OCI-LY7 (cell line): ENCODE results near the gene DTX1. TPM values are rescaled to one million over a fixed set of nuclear protein-coding genes. Genes with fewer than 3 reads are reported as not detected.
A peak's percentile ranks its signal among the peaks of the same experiment; 100 is the strongest.

Experiments
- BruUV-seq: library from RNA; stranded (reverse); fragments of 400-500 nt; replicated peaks from 2 replicates; lab custom pipeline; 2021; lab: Mats Ljungman, UMichigan
- CTCF ChIA-PET: fragments of 300-600 bp; sonication (Branson Sonifier 250); formaldehyde crosslinking; loops from one replicate; lab custom pipeline; 2022; ENCODE audit warnings: antibody characterized with exemption; ENCODE audit not compliant: unreplicated experiment; lab: Charles Lee
- POLR2A ChIA-PET: fragments of 300-600 bp; sonication (Branson Sonifier 250); formaldehyde crosslinking; loops from one replicate; lab custom pipeline; 2022; ENCODE audit warnings: antibody characterized with exemption; lab: Charles Lee
- DNase-seq: peaks from one replicate; pipeline ENCODE4 v3.0.0-alpha.2; 2015; ENCODE audit warnings: low spot score
- H2AFZ ChIP-seq: fragments of 200-600 bp; sonication (generic), shearing (Covaris generic); 2 replicates; pipeline ENCODE4 v1.6.1; 2014; ENCODE audit warnings: mild to moderate bottlenecking, antibody characterized with exemption, low read length, moderate library complexity
- H3K27ac ChIP-seq: fragments of 200-600 bp; sonication (generic); 2 replicates; pipeline ENCODE4 v1.5.1; 2014; ENCODE audit warnings: mixed run types, low read depth, mild to moderate bottlenecking, moderate library complexity, low read length, inconsistent platforms; ENCODE audit not compliant: poor library complexity, severe bottlenecking
- H3K36me3 ChIP-seq: fragments of 200-600 bp; sonication (generic); 2 replicates; pipeline ENCODE4 v1.6.1; 2014; ENCODE audit warnings: mild to moderate bottlenecking, antibody characterized with exemption, low read length, moderate library complexity, mixed read lengths; ENCODE audit not compliant: insufficient read depth
- H3K4me1 ChIP-seq: fragments of 200-600 bp; sonication (generic); 2 replicates; pipeline ENCODE4 v1.5.1; 2014; ENCODE audit warnings: mild to moderate bottlenecking, low read length; ENCODE audit not compliant: insufficient read depth, poor library complexity, severe bottlenecking
- H3K4me2 ChIP-seq: fragments of 200-600 bp; sonication (generic); 2 replicates; pipeline ENCODE4 v1.6.1; 2014; ENCODE audit warnings: mild to moderate bottlenecking, low read length
- H3K4me3 ChIP-seq: fragments of 200-600 bp; sonication (generic); 2 replicates; pipeline ENCODE4 v1.5.1; 2014; ENCODE audit warnings: mild to moderate bottlenecking, low read depth, low read length; ENCODE audit not compliant: poor library complexity, severe bottlenecking
- H3K79me2 ChIP-seq: fragments of 200-600 bp; sonication (generic); 2 replicates; pipeline ENCODE4 v1.6.1; 2016; ENCODE audit warnings: low read depth, mild to moderate bottlenecking, low read length, moderate library complexity, mixed read lengths; ENCODE audit not compliant: insufficient read depth
- H3K9me2 ChIP-seq: fragments of 200-600 bp; sonication (generic); 2 replicates; pipeline ENCODE4 v1.6.1; 2016; ENCODE audit warnings: mild to moderate bottlenecking, low read length, mixed read lengths; ENCODE audit not compliant: insufficient read depth
- H3K9me3 ChIP-seq: fragments of 200-600 bp; sonication (generic); 2 replicates; pipeline ENCODE4 v1.6.1; 2014; ENCODE audit warnings: mild to moderate bottlenecking, mixed run types, low read length, mixed read lengths
- H4K20me1 ChIP-seq: fragments of 200-600 bp; sonication (generic); 2 replicates; pipeline ENCODE4 v1.6.1; 2014; ENCODE audit warnings: mild to moderate bottlenecking, antibody characterized with exemption, low read length, moderate library complexity, mixed read lengths; ENCODE audit not compliant: insufficient read depth
- CTCF ChIP-seq: fragments of 200-600 bp; sonication (generic); conservative IDR thresholded peaks from 2 replicates; pipeline ENCODE4 v1.5.1; 2014; ENCODE audit warnings: mild to moderate bottlenecking, antibody characterized with exemption, low read length, moderate library complexity, mixed read lengths
- EZH2phosphoT487 ChIP-seq: fragments of 200-600 bp; sonication (generic); IDR thresholded peaks from 2 replicates; pipeline ENCODE4 v1.6.1; 2018; ENCODE audit warnings: low read depth, borderline replicate concordance, mild to moderate bottlenecking, mixed run types, antibody characterized with exemption, low read length, moderate library complexity, mixed read lengths
- intact Hi-C: fragments of 100-400 bp; cut with micrococcal nuclease; formaldehyde crosslinking; loops from one replicate; pipeline ENCODE4 v1.10.0; 2022; ENCODE audit not compliant: unreplicated experiment
- total RNA-seq, 2 experiments: library from RNA; depleted of rRNA in 1 of 2; stranded (reverse); fragments of >200 nt in 1 of 2; shearing (Covaris generic) in 1 of 2; gene quantifications; 2 replicates each; pipeline ENCODE4 v1.2.3, GENCODE V29; 2014 to 2022

The DTX1 gene
- total RNA-seq, 2 experiments from 2014 or later, result 293 to 535 TPM

DNA sequence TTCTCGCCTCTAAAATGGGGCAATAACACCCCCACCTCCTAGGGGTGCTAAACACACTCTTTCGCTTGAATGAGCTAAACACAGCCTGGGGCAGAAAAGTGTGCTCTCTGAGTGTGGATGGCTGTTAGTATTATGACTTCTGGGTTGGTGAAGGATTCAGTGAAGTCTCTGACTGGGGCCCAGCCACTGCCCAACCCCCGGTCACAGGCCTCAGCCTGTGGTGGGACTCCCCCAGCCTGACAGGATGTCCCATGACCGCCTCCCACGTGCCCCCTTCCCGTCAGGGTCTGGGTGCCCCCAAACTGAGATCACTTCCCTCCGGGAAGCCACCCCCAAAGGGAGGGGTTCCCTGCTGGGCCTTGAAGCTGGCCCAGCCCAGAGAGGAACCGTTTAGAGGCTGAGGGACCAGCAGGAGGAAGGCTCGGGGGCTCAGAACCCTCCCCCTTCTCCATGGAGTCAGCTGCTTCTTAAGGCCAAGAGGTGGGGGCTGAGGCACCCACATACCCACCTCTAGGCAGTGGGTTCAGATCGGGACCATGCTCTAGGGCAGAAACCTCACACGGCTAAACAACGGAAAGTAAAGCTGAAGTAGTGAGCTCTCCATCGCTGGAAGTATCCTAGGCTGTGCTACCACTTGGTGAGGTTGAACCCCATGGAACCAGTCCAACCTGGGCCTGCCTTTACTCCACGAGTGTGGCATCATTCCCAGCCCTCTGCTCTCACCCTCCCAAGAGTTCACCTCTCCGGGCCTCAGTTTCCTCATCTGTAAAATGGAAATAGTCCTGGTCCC is 13.8 kb downstream of the DTX1 start:
- Histone ChIP-seq H2AFZ (no peak overlapping the region), H3K9me3 (no peaks in the 10 kb centered on the region), H3K9me2 (no peaks in the 10 kb centered on the region), H3K4me3 (peak overlapping the region; percentile 38), H3K4me1 (peaks cover 98% of the 10 kb centered on the region), H3K27ac (peak overlapping the region; percentile 97), H4K20me1 (no peaks in the 10 kb centered on the region; the same call in 1 of the 2 replicates), H3K4me2 (peak overlapping the region; percentile 94), H3K36me3 (peaks cover 93% of the 10 kb centered on the region), H3K79me2 (peaks cover 82% of the 10 kb centered on the region)
- CTCF ChIA-PET, result interaction anchor here (0.6 to 1.1 kb wide), 3 partner anchors 12 to 399 kb away, joined by 3 to 9 read pairs (median 5); no protein-coding TSS in a partner anchor
- peak; percentile 68 for DNase-seq
- intact Hi-C loops, result no loop called here
- no TSS peak for BruUV-seq
- no peak for TF ChIP-seq CTCF
- no peak for TF ChIP-seq EZH2phosphoT487
- POLR2A ChIA-PET, result interaction anchor here (0.6 to 18.1 kb wide), 6 partner anchors 15 to 139 kb away, joined by 3 to 235 read pairs (median 3); partner anchors contain the start of gene DTX1

DNA sequence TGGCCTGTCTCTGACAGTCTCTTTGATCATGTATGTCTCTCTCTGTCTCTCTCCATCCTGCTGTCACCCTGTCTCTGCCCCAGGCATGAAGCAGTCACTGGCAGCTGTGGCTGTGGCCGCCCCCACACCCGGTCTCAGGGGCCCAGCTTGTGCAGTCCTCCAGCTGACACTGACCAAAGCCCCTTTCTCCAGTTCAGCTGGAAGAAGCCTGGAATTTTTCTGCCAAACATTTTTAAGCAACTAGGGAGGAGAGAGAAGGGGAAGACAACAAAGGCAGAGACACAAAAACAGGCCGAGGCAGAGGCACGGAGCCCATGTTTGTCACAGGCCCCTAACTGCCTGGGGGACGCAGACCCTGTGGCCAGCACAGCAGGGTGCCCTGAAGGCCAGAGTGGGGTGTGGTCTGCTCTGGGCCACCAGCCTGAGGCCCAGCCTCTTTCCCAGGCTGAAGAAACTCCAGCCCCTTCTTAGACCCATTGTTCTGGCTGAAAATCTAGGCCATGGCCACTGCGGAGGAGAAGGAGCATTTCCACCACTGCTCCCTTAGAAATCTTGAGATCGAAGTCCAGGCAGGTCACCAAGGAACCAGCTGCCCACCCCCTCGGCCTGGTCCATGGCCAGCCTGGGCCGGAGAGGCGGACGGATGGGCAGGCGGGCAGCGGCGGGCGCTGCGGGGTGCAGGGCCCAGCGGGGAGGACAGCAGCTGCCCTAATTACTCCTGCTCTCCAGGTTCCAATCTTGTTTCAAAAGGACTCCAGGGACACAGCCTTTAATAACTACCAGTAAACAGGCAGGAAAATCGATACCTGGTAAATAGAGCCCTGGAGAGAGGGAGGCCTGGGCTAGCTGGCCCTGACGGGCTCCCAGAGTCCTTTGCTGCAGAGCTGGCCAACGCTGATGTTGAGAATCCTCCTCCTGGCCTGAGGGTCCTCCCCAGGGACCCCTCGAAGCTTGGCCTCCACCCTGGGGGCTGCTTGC is 14.9 kb downstream of the DTX1 start:
- Histone ChIP-seq H2AFZ (no peak overlapping the region), H3K27ac (peak overlapping the region; percentile 97), H4K20me1 (no peaks in the 10 kb centered on the region; the same call in 1 of the 2 replicates), H3K9me3 (no peaks in the 10 kb centered on the region), H3K9me2 (no peaks in the 10 kb centered on the region), H3K4me3 (peak overlapping the region; percentile 3), H3K79me2 (peaks cover 73% of the 10 kb centered on the region), H3K36me3 (peaks cover 84% of the 10 kb centered on the region), H3K4me2 (peak overlapping the region; percentile 94), H3K4me1 (peaks cover 96% of the 10 kb centered on the region)
- no peak for TF ChIP-seq CTCF
- TF ChIP-seq EZH2phosphoT487, result no peak
- intact Hi-C loops, result no loop called here
- ChIA-PET POLR2A (interaction anchor here (0.6 to 18.1 kb wide), 4 partner anchors 16 to 21 kb away, joined by 3 to 235 read pairs (median 6); partner anchors contain the start of gene DTX1), CTCF (interaction anchor here (1.1 kb wide), 1 partner anchor 13 kb away, joined by 3 read pairs; no protein-coding TSS in a partner anchor)
- no TSS peak for BruUV-seq
- no peak for DNase-seq
